Fibroblast of upper back skin (primary cell): ENCODE measurements around the gene ACOT2.
"Not testable (repeated sequence)": the region's sequence is repeated elsewhere in the genome, so short reads cannot be mapped to it uniquely, and the experiment has no call there.

Experiments used
- DNase-seq: peaks from one replicate; pipeline ENCODE4 v3.0.0-alpha.2; 2013

The ACOT2 gene

GRCh38 chr14:73568886-73569184 is 178 bp upstream of the ACOT2 start:
- not testable (repeated sequence) for DNase-seq

GRCh38 chr14:73570913-73571312 is 1.9 kb downstream of the ACOT2 start:
- DNase-seq, result peak; percentile 20

GRCh38 chr14:73573034-73573433 is 4.0 kb downstream of the ACOT2 start:
- not testable (repeated sequence) for DNase-seq

GRCh38 chr14:73573740-73574139 is 4.7 kb downstream of the ACOT2 start:
- not testable (repeated sequence) for DNase-seq

- DNase-seq, result not testable (repeated sequence)
These were observed 5.2 kb downstream of the ACOT2 start for GRCh38 chr14:73574251-73574650.

- DNase-seq, result no peak
These were observed 7.4 kb downstream of the ACOT2 start for GRCh38 chr14:73576391-73576790.

- not testable (repeated sequence) for DNase-seq
These were observed 8.2 kb downstream of the ACOT2 start for GRCh38 chr14:73577214-73577613.

- DNase-seq, result not testable (repeated sequence)
These were observed 13.3 kb downstream of the ACOT2 start for GRCh38 chr14:73582102-73582979.

GRCh38 chr14:73588695-73589094 is 19.7 kb downstream of the ACOT2 start:
- no peak for DNase-seq

- no peak for DNase-seq
These were observed 20.1 kb downstream of the ACOT2 start for GRCh38 chr14:73589116-73589515.

- DNase-seq, result not testable (repeated sequence)
These were observed 21.6 kb downstream of the ACOT2 start for GRCh38 chr14:73590673-73591004.

- DNase-seq, result peak; percentile 11
These were observed 22.9 kb downstream of the ACOT2 start, which contains the start of gene ACOT4 for GRCh38 chr14:73591690-73592449. Gene ACOT4 (plus strand): TSS chr14:73591873. CDS start chr14:73591960, 87 bp downstream.

GRCh38 chr14:73594491-73594890 is 25.5 kb downstream of the ACOT2 start:
- DNase-seq, result no peak

GRCh38 chr14:73599499-73599898 is 30.5 kb downstream of the ACOT2 start:
- DNase-seq, result no peak

GRCh38 chr14:73602994-73603393 is 34.0 kb downstream of the ACOT2 start:
- no peak for DNase-seq

GRCh38 chr14:73606271-73606670 is 37.3 kb downstream of the ACOT2 start:
- DNase-seq, result no peak

- DNase-seq, result no peak
These were observed 38.2 kb downstream of the ACOT2 start for GRCh38 chr14:73607241-73607640.

GRCh38 chr14:73610687-73611086 is 41.7 kb downstream of the ACOT2 start:
- peak; percentile 29 for DNase-seq

- DNase-seq, result peak; percentile 61
These were observed 43.5 kb downstream of the ACOT2 start, which contains the start of gene ACOT6 for GRCh38 chr14:73612339-73613045. Gene ACOT6 (plus strand): TSS chr14:73612517. CDS start chr14:73612572, 55 bp downstream.

- DNase-seq, result no peak
These were observed 44.0 kb downstream of the ACOT2 start for GRCh38 chr14:73613046-73613383.

- DNase-seq, result no peak
These were observed 44.5 kb downstream of the ACOT2 start for GRCh38 chr14:73613419-73613963.

GRCh38 chr14:73616831-73617230 is 47.8 kb downstream of the ACOT2 start:
- DNase-seq, result no peak

- DNase-seq, result no peak
These were observed 50.5 kb downstream of the ACOT2 start for GRCh38 chr14:73619524-73619923.
